Erythroblast (primary cell): ENCODE measurements around the gene GBE1.

Source experiments
- GATA1 ChIP-seq: IDR thresholded peaks from 2 replicates; pipeline ENCODE4 v1.6.1; 2011; ENCODE audit warnings: low read depth, mild to moderate bottlenecking, control low read depth, low read length, moderate library complexity
- POLR2A ChIP-seq: IDR thresholded peaks from 2 replicates; pipeline ENCODE4 v1.6.1; 2011; ENCODE audit warnings: mild to moderate bottlenecking, low read length

DNA sequence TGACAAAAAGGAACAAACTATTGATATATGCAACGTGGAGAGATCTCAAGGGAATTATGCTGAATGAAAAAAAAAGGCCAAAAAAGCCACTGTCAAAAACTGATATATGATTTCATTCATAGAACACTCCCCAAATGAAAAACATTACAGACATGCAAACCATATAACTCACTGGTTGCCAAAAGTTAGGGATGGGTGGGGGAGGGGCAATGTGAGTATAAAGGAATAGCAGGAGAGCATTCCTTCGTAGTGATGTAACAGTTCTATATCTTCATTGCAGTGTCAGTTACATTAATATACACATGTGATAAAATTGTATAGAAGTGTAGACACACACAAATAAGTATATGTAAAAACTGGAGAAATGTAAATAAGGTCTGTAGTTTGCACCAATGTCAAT, 12.2 kb downstream of the GBE1 start:
- TF ChIP-seq POLR2A (no peak), GATA1 (no peak)
